Medulla oblongata (tissue), 1 donor: Measurements from ENCODE around the gene OIP5.

Experiments
- DNase-seq: peaks from one replicate; pipeline ENCODE4 v3.0.0-alpha.2; 2015; ENCODE audit errors: extremely low spot score

Gene OIP5

DNA sequence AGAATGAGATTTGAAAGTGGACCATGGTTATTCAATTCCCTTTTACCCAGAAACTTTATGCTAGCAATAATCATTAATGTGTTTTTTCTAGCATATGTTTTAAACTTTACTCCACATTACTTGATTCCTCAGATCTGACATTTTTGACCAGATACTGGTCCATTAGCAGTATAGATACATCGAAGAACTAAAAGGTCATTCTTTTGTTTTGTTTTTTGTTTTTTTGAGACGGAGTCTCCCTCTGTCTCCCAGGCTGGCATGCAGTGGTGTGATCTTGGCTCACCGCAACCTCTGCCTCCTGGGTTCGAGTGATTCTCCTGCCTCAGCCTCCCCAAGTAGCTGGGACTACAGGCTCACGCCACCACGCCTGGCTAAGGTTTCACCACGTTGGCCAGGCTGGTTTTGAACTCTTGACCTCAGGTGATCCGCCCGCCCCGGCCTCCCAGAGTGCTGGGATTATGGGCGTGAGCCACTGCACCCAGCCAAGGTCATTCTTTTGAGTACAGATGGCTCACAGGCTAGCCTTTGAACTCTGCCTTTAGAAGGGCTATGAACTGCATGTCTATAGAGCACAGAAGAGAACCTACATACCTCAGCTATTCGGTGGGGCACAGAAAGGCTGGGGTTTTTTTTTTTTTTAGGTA lies 72.7 kb downstream of the OIP5 start:
- no peak for DNase-seq
